ENCODE results near the gene IGSF21.

DNA sequence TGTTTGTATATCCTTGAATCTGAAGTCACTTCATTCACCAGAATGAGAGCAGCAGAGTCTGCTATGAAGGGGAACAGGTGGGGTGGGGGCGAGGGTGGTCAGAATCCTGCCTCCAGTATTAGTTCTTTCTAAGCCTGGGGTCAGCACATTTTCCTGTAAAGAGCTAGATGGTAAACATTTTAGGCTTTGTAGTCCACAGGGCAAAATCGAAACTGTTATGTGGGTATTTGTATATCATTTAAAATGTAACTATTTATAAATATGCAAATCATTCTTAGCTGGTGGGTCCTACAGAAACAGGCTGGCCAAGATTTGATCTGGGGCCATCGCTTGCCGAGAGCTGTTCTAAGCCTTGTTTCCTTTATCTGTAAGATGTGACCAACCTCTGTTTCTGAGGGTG lies 96.0 kb downstream of the IGSF21 start:
- TF ChIP-seq, protein P1, sequence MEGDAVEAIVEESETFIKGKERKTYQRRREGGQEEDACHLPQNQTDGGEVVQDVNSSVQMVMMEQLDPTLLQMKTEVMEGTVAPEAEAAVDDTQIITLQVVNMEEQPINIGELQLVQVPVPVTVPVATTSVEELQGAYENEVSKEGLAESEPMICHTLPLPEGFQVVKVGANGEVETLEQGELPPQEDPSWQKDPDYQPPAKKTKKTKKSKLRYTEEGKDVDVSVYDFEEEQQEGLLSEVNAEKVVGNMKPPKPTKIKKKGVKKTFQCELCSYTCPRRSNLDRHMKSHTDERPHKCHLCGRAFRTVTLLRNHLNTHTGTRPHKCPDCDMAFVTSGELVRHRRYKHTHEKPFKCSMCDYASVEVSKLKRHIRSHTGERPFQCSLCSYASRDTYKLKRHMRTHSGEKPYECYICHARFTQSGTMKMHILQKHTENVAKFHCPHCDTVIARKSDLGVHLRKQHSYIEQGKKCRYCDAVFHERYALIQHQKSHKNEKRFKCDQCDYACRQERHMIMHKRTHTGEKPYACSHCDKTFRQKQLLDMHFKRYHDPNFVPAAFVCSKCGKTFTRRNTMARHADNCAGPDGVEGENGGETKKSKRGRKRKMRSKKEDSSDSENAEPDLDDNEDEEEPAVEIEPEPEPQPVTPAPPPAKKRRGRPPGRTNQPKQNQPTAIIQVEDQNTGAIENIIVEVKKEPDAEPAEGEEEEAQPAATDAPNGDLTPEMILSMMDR (IDR thresholded peaks at IDR 0.05; ENCODE audit: extremely low read depth in 1 of 2, insufficient read depth in 1 of 2, low read depth in 1 of 2, low read length in 2 of 2), result no peak
- TF ChIP-seq FOS (IDR thresholded peaks at IDR 0.05; ENCODE audit: borderline replicate concordance, insufficient read depth, low read length) (no peak), POLR2A (IDR thresholded peaks at IDR 0.05; ENCODE audit: low read depth, low read length) (no peak), MAX (IDR thresholded peaks at IDR 0.05; ENCODE audit: insufficient read depth, insufficient read length) (no peak), MYC (IDR thresholded peaks at IDR 0.05; ENCODE audit: low read depth, low read length) (no peak), JUN (IDR thresholded peaks at IDR 0.05; ENCODE audit: borderline replicate concordance, insufficient read depth, insufficient read length, low read depth) (no peak)
